GM21825 (cell line): Measurements from ENCODE around the gene CDC42EP4.
"Not testable (repeated sequence)": the region's sequence is repeated elsewhere in the genome, so short reads cannot be mapped to it uniquely, and the experiment has no call there.

ENCODE experiments used
- ATAC-seq: cut with Tn5 transposase; IDR thresholded peaks from one replicate; pipeline ENCODE4 v1.9.1; 2021; ENCODE audit warnings: mild to moderate bottlenecking, moderate library complexity; ENCODE audit not compliant: unreplicated experiment

Gene CDC42EP4

GRCh38 chr17:73343739-73344454, 32.1 kb upstream of the CDC42EP4 start:
- no peak for ATAC-seq

GRCh38 chr17:73343168-73343634, 31.4 kb upstream of the CDC42EP4 start:
- no peak for ATAC-seq

- ATAC-seq: no peak
Measured at GRCh38 chr17:73342541-73343167, 30.9 kb upstream of the CDC42EP4 start.

GRCh38 chr17:73342050-73342522, 30.3 kb upstream of the CDC42EP4 start:
- ATAC-seq: no peak

- no peak for ATAC-seq
Measured at GRCh38 chr17:73341350-73342049, 29.7 kb upstream of the CDC42EP4 start.

GRCh38 chr17:73340093-73340596, 28.3 kb upstream of the CDC42EP4 start:
- ATAC-seq: no peak

- no peak for ATAC-seq
Measured at GRCh38 chr17:73338566-73339197, 26.9 kb upstream of the CDC42EP4 start.

GRCh38 chr17:73338050-73338521, 26.3 kb upstream of the CDC42EP4 start:
- no peak for ATAC-seq

- no peak for ATAC-seq
Measured at GRCh38 chr17:73337330-73337710, 25.5 kb upstream of the CDC42EP4 start.

GRCh38 chr17:73336408-73337329, 24.9 kb upstream of the CDC42EP4 start:
- ATAC-seq: no peak

- ATAC-seq: no peak
Measured at GRCh38 chr17:73335591-73336407, 24.0 kb upstream of the CDC42EP4 start.

GRCh38 chr17:73334771-73335513, 23.1 kb upstream of the CDC42EP4 start:
- ATAC-seq: no peak

GRCh38 chr17:73333445-73333844, 21.6 kb upstream of the CDC42EP4 start:
- not testable (repeated sequence) for ATAC-seq

- ATAC-seq: no peak
Measured at GRCh38 chr17:73331060-73331459, 19.3 kb upstream of the CDC42EP4 start.

- no peak for ATAC-seq
Measured at GRCh38 chr17:73327676-73328075, 15.9 kb upstream of the CDC42EP4 start.

GRCh38 chr17:73325527-73325842, 13.7 kb upstream of the CDC42EP4 start:
- ATAC-seq: no peak

- no peak for ATAC-seq
Measured at GRCh38 chr17:73324711-73325526, 13.1 kb upstream of the CDC42EP4 start.

- ATAC-seq: no peak
Measured at GRCh38 chr17:73324160-73324475, 12.3 kb upstream of the CDC42EP4 start.
